K562 (cell line): ENCODE measurements around the gene LSM4. TPM values are rescaled to one million over a fixed set of nuclear protein-coding genes. Genes with fewer than 3 reads are reported as not detected.

ENCODE experiments used
- CREBBP ChIP-seq: IDR thresholded peaks from one replicate; pipeline ENCODE4 v1.6.1; 2012; ENCODE audit warnings: low read depth, mild to moderate bottlenecking, control low read depth, inconsistent platforms, low read length
- FOXK2 ChIP-seq, 2 experiments: fragments of 450-650 bp; IDR thresholded peaks in 1 of 2; conservative IDR thresholded peaks in 1 of 2; 2 replicates each; pipeline ENCODE4 v1.6.1; 2016; ENCODE audit warnings: low read depth in 2 of 2, mild to moderate bottlenecking in 1 of 2
- IRF2 ChIP-seq: sonication (generic); formaldehyde crosslinking; IDR thresholded peaks from 2 replicates; pipeline ENCODE4 v1.8.1; 2022; ENCODE audit warnings: mild to moderate bottlenecking, missing genetic modification reagents
- MIER1 ChIP-seq: fragments of 450-650 bp; IDR thresholded peaks from 2 replicates; pipeline ENCODE4 v1.6.1; 2016; ENCODE audit warnings: antibody characterized with exemption, mild to moderate bottlenecking, low read depth
- PRDM10 ChIP-seq: fragments of 450-650 bp; IDR thresholded peaks from 2 replicates; pipeline ENCODE4 v1.6.1; 2018; ENCODE audit not compliant: partially characterized antibody
- PTRF ChIP-seq: fragments of 450-650 bp; IDR thresholded peaks from 2 replicates; pipeline ENCODE4 v1.6.1; 2016; ENCODE audit warnings: mild to moderate bottlenecking, missing genetic modification characterization, missing compliant biosample characterization
- RBBP5 ChIP-seq: fragments of 200-600 bp; sonication (generic); IDR thresholded peaks from 2 replicates; pipeline ENCODE4 v1.6.1; 2012; ENCODE audit warnings: borderline replicate concordance, mild to moderate bottlenecking, low read length, control low read depth, inconsistent platforms; ENCODE audit not compliant: insufficient read depth, poor library complexity, severe bottlenecking
- TCF7 ChIP-seq: sonication (generic); IDR thresholded peaks from 2 replicates; pipeline ENCODE4 v1.6.1; 2016; ENCODE audit warnings: antibody characterized with exemption, borderline replicate concordance
- ZBTB2 ChIP-seq: fragments of 450-650 bp; IDR thresholded peaks from 2 replicates; pipeline ENCODE4 v1.6.1; 2016; ENCODE audit warnings: antibody characterized with exemption
- ZBTB40 ChIP-seq, 2 experiments: fragments of 450-650 bp in 1 of 2; sonication (generic) in 1 of 2; formaldehyde crosslinking in 1 of 2; IDR thresholded peaks; 2 replicates each; pipeline versions ENCODE4 v1.7.1 to v1.9.0; 2016 to 2022; ENCODE audit warnings: inconsistent platforms in 1 of 2, mild to moderate bottlenecking in 1 of 2, missing genetic modification reagents in 1 of 2
- ZNF75A ChIP-seq: fragments of 450-650 bp; formaldehyde crosslinking; IDR thresholded peaks from 2 replicates; pipeline ENCODE4 v1.4.0; 2020; ENCODE audit warnings: mild to moderate bottlenecking
- polyA plus RNA-seq, 8 experiments: library from polyadenylated mRNA; depleted of rRNA in 4 of 8; stranded (reverse) in 5 of 8; unstranded in 3 of 8; fragments of >200 nt; fragmentation: Nextera tagmentation in 2 of 8; fragmentation: Illumina TruSeq in 1 of 8; extraction: Ambion mirVana in 2 of 8; extraction: Trizol in 1 of 8; gene quantifications; 2 replicates each; pipeline versions ENCODE4 v1.2.1 to v1.2.3, GENCODE V29; 2011 to 2014; ENCODE audit warnings: inconsistent platforms in 1 of 8, missing spikeins in 1 of 8
- total RNA-seq, 7 experiments: library from RNA; depleted of rRNA in 6 of 7; stranded (reverse); fragments of >200 nt in 6 of 7; fragmentation: Illumina TruSeq in 2 of 7; extraction: Trizol in 2 of 7; gene quantifications; 2 replicates each; pipeline versions ENCODE4 v1.2.1 to v1.2.3, GENCODE V29; 2011 to 2021; ENCODE audit warnings: low replicate concordance in 1 of 7

Gene LSM4
- total and polyA plus RNA-seq, 9 of the 15 experiments (the other 6 are each of a cell fraction or from before 2014, with no cell fraction given), result 11.9 to 763 (median 202) TPM

GRCh38 chr19:18340990-18341868, 18.4 kb upstream of the LSM4 start (continued):
- TF ChIP-seq ZBTB40 (IDR thresholded peaks at IDR 0.05), result peak; percentile 65
- no peak for TF ChIP-seq ZBTB40 (CRISPR knock-in tag; IDR thresholded peaks at IDR 0.05)
- 0 out of 2 replicates have a peak, but pooled peaks have one; percentile 44 for TF ChIP-seq ZBTB2
- peak; percentile 46 to 68; a peak in 2 of 4 replicates for TF ChIP-seq FOXK2 (conservative IDR thresholded peaks at IDR 0.05 in 1 of 2, IDR thresholded peaks at IDR 0.05 in 1 of 2; ENCODE audit: low read depth in 2 of 2)
- TF ChIP-seq PRDM10, result peak; percentile 80
- no peak for TF ChIP-seq CREBBP
- 0 out of 2 replicates have a peak, but pooled peaks have one; percentile 13 for TF ChIP-seq MIER1
- no peak for TF ChIP-seq PTRF (tag)
- no peak for TF ChIP-seq IRF2 (CRISPR knock-in tag)
- no peak for TF ChIP-seq ZNF75A (CRISPR knock-in tag)
- peak; percentile 10 for TF ChIP-seq RBBP5
- TF ChIP-seq TCF7, result no peak
